NCI-H1092 (cell line): ENCODE results near the gene IGDCC3.
A peak's percentile ranks its signal among the peaks of the same experiment; 100 is the strongest.

ENCODE experiments used
- DNase-seq: peaks from one replicate; lab custom pipeline; 2025; lab: John Stamatoyannopoulos, UW

IGDCC3 gene

GRCh38 chr15:65328506-65329287 lies 49.1 kb downstream of the IGDCC3 start:
- no peak for DNase-seq

GRCh38 chr15:65327651-65328393 lies 50.0 kb downstream of the IGDCC3 start:
- no peak for DNase-seq

GRCh38 chr15:65326818-65327217 lies 51.0 kb downstream of the IGDCC3 start:
- no peak for DNase-seq

- no peak for DNase-seq
Observed at GRCh38 chr15:65326117-65326526, 51.7 kb downstream of the IGDCC3 start.

GRCh38 chr15:65323071-65323511 lies 54.7 kb downstream of the IGDCC3 start:
- DNase-seq, result peak; percentile 89

DNA sequence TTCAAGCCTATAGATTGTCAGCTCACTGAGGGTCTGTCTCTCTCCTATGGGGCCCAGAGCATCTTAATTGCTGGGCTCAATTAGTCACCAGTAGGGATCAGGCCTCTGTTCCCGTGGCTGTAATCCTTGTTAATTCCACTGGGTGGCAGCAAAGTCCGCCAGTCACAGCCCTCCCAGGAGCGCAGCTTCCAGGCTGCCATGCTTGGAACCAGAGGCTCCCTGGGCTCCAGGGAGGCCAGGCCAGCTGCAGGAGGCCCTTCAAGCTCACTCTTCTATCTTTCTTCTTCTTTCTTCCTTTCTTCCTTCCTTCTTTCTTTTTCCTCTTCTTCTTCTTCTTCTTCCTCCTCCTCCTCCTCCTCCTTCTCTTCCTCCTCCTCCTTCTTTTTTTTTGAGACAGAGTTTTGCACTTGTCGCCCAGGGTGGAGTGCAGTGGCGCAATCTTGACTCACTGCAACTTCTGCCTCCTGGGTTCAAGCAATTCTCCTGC lies 58.9 kb downstream of the IGDCC3 start:
- DNase-seq, result peak; percentile 58

GRCh38 chr15:65312400-65312916 lies 65.3 kb downstream of the IGDCC3 start:
- no peak for DNase-seq

GRCh38 chr15:65311760-65312159 lies 66.0 kb downstream of the IGDCC3 start:
- DNase-seq, result no peak

DNA sequence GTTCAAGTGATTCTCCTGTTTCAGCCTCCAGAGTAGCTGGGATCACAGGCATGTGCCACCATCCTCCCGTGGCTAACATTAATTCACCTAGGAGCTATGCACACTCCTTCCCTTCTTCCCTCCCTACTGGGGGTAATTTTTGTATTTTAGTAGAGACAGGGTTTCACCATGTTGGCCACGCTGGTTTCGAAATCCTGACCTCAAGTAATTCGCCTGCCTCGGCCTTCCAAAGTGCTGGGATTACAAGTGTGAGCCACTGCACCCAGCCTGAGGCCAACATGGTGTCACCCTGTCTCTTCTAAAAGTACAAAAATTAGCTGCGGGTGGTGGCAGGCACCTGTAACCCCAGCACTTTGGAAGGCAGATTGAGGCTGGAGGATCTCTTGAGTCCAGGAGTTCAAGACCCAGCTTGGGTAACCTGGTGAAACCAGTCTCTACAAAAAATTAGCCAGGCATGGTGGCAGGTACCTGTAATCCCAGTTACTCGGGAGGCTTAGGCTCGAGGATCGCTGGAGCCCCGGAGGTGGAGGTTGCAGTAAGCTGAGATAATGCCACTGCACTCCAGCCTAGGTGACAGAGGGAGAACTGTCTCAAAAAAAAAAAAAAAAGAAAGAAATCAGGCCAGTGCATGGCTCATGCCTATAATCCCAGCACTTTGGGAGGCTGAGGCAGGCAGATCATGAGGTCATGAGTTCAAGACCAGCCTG lies 67.2 kb downstream of the IGDCC3 start:
- DNase-seq, result no peak

DNA sequence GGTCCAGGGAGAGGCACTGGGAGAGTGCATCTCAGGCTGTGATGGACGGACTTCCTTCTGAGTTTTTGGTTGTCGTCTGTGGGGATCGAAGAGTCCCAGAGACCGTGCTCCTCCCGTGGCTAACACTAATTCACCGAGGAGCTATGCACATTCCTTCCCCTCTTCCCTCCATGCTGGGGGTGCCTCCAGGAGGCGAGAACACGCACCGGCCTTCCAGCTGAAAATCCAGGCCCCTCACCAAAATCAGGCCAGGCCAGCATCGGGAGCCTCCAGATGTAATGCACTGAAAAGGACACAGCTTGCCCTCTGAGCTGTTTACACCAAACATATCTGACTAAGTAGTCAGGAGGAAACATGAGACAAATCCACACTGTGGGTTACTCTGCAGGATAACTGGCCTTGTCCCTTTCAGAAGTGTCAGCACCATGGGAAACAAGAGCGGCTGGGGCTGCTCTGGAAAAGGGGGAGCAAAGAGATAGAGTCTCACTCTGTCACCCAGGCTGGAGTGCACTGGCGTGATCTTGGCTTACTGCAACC lies 67.9 kb downstream of the IGDCC3 start:
- DNase-seq, result no peak

DNA sequence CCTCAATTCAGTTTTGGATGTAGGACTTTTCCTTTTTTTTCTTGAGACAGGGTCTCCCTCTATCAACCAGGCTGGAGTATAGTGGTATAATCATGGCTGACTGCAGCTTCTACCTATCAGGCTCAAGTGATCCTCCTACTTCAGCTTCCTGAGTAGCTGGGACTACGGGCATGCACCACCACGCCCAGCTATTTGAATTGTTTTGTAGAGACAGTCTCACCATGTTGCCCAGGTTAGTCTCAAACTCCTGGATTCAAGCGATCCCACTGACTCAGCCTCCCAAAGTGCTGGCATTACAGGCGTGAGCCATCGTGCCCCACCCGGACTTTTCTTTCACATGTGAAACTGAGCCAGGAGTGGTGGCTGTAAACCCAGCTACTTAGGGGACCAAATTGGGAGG lies 69.8 kb downstream of the IGDCC3 start:
- no peak for DNase-seq

- no peak for DNase-seq
Observed at GRCh38 chr15:65306551-65306950, 71.3 kb downstream of the IGDCC3 start.

- DNase-seq, result no peak
Observed at GRCh38 chr15:65305776-65306175, 72.0 kb downstream of the IGDCC3 start.

DNA sequence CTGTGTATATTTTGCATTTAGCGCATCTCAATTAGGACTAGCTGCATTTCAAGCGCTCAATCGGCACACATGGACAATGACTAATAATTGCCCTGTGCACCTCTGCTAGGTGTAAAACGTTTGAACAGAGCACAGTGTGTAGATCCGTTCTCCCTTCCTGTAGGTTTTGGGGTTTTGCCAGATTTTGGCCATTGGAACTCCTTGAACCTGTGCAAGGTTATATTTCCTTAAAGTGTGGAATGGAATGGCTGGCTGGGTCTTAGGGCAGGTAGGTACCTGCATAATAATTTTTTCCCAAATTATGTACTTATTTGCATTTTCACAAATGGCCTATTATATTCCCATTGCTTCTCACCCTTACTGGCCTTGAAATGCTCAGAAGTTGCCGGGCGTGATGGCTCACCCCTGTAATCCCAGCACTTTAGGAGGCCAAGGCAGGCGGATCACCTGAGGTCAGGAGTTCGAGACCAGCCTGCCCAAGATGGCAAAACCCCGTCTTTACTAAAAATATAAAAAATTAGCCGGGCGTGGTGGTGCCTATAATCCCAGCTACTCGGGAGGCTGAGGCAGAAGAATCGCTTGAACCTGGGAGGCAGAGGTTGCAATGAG lies 72.5 kb downstream of the IGDCC3 start:
- peak; percentile 79 for DNase-seq

DNA sequence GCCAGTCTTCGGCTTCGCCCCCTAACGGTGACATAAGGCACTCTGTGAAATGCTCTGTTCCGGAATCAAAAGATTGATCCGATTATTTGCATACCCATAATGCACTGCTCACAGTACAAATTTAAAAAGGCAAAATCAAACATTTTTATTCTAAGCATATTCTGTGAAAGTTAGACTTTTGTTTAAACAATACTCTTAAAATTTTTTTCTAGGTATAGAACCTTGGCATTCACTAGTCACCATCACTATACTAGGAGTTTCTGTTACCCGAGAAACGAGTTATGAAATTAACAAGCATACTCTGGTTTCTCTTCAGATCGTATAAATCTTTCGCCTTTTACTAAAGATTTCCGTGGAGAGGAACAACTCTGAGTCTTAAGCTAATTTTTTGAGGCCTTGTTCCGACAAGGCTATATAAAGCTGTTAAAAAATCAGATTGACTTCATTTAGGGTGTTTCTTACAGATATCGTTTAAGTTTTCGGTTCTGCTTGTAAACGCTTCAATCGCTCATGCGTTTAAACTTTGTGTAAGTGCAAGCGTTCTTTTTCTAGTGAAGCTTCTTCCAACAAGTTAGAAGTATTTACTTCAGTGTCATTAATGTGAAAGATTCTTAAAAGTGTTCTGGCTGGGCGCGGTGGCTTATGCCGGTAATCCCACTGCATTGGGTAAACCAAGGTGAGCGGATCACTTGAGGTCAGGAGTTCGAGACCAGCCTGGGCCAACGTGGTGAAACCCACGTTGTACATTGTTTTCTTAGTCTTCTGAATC lies 73.2 kb downstream of the IGDCC3 start, which contains the start of gene RNU5B-1:
Gene RNU5B-1 (plus strand): TSS at position 297 of the 769 bp plus-strand sequence.
- peak; percentile 79 for DNase-seq

DNA sequence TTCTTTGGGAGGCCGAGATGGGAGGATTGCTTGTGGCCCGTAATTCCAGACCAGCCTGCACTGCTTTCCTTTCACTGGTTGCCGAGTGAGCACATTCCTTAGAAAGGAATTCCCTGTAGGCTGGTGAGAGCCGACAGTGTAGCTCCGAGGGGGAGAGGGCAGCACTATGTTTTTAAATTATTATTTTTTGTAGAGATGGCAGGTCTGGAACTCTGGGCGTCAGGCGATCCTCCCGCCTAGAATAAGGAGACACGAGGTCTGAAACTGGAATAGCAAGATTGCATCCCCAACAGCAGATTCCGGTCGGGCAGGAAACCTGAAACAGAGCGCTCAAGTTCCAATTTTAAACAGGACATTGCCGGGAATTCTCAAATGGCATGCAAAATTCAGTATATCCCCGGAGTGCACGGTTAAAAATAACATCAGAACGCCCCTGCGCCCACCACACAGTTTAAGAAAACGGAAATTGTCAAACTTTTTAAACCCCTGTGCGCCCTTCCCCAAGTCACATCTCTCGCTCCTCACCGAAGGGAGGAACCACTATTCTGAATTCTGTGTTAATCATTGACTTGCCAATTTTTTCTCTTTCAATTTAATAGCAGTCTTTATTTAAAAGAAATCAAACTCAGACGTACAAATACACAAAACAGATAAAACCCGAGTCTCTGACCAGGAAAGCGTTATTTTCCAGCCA lies 74.0 kb downstream of the IGDCC3 start:
- DNase-seq, result no peak

DNA sequence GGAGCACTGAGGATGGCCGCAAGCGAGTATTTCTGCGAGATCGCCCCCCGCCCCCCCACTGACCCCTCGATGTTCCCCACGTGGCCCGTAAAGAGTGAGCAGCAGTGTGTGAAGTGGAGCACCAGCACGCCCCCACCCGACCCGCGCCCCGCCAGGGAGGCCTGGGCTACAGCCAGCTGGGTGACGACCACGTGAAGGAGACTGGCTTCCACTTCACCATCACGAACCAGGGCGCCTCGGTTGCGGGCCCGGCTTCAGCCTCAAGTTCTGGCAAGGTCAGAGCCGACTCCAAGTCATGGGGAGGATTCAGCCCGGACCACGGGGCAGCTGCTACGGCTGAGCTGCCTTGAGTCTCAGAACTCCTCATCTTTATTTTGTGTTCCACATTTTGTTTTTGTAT lies 75.7 kb downstream of the IGDCC3 start:
- DNase-seq, result no peak

DNA sequence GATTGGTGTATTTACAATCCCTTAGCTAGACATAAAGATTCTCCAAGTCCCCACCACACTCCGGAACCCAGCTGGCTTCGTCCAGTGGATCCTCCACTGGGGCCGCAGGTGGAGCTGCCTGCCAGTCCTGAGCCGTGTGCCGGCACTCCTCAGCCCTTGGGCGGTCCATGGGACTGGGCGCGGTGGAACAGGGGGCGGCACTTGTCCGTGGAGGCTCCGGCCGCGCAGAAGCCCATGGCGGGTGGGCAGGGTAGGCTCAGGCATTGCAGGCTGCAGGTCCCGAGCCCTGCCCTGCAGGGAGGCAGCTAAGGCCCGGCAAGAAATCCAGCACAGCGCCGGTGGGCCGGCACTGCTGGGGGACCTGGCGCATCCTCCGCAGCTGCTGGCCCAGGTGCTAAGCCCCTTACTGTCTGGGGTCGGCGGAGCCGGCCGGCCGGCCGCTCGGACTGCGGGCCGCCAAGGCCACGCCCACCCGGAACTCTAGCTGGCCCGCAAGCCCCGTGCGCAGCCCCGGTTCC lies 76.8 kb downstream of the IGDCC3 start:
- DNase-seq, result no peak

- DNase-seq, result no peak
Observed at GRCh38 chr15:65298731-65299130, 79.1 kb downstream of the IGDCC3 start.
